Measurements from ENCODE around the gene TMEM179.
"Not testable (repeated sequence)": the region's sequence is repeated elsewhere in the genome, so short reads cannot be mapped to it uniquely, and the experiment has no call there.

Gene TMEM179

GRCh38 chr14:104638190-104638589, 33.6 kb upstream of the TMEM179 start:
- no peak for DNase-seq (ENCODE audit: low read depth in 2 of 2, low spot score in 1 of 2)

DNA sequence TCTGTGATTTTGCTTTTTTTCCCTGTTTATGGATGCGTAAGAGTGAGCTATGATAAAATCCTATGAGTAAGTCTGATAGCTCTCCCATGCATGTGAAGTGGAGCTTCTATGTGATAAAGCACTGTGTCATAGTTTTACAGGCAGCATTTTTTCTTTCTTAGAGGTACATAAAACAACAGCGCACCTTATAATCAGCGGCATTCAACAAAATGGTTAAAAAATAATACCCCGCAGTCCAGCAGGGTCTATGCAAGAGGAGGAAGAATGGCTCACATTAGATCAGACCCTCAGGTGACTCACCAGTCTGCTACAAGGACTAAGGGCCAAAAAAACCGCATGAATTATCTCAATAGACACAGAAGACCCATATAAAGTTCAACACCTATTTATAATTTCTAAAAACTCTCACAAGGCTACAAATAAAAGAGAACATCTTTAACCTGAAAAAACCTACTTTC, 33.0 kb upstream of the TMEM179 start:
- no peak for DNase-seq (ENCODE audit: low read depth in 2 of 2, low spot score in 1 of 2)

DNA sequence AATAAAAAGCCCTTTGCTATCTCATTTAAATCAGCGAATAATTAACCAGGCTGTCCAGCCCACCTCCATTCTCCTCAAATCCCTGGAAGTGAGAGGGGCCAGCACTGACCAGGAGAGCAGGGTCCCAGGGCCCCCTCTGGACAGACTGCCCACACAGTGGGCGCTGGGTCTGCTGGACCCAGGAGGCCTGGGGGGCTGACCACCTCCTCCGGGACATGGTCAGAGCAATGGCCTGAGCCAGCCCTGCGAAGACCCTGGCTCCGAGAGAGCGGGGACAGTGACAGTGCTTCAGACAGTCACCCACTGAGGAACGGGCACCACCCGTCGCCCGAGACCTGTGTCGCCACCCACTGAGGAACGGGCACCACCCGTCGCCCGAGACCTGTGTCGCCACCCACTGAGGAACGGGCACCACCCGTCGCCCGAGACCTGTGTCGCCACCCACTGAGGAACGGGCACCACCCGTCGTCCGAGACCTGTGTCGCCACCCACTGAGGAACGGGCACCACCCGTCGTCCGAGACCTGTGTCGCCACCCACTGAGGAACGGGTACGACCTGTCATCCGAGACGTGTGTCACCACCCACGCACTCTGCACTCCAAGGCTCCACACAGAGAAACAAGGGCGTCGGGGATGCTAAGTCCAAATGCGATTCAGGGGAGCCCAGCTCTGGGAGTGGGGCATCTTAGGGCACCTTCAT, 32.4 kb upstream of the TMEM179 start:
- not testable (repeated sequence) for DNase-seq (ENCODE audit: low read depth in 2 of 2, low spot score in 1 of 2)

GRCh38 chr14:104636131-104636530, 31.6 kb upstream of the TMEM179 start:
- DNase-seq (ENCODE audit: low read depth in 2 of 2, low spot score in 1 of 2) = no peak

- DNase-seq (ENCODE audit: low read depth in 2 of 2, low spot score in 1 of 2) = no peak
Observed at GRCh38 chr14:104635717-104636116, 31.1 kb upstream of the TMEM179 start.

DNA sequence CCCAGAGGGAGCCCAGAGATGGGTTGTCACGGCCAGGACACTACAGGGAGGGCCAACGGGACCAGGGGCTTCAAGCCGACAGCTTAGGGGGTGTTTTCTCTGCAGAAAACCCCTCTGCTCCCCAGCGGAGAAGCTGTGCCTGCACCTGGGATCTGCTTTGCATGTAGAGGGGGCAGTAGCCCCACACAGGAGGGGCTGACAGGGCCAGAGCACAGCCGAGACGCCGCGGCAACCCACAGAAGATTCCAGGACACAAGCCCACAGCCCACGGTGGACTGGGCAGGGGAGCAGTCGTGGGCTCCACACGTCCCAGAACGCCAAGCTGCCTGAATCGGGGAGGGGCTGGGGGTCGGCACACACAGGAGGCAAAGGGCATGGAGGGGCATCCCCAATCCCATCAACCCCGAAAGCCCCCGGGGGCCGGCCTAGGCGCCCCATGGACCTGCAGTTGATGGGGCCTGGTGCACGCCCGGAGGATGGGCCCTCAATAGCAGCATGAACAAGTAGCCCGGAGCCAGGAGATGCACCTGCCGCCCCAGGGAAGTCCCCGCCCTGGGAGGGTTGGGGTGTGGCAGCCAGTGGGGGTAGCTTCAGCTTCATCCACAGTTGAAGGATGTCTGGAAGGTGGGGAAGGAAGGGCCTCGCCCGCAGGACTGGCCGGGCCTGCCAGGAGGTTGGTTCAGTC, 30.5 kb upstream of the TMEM179 start:
- no peak for DNase-seq (ENCODE audit: low read depth in 2 of 2, low spot score in 1 of 2)

DNA sequence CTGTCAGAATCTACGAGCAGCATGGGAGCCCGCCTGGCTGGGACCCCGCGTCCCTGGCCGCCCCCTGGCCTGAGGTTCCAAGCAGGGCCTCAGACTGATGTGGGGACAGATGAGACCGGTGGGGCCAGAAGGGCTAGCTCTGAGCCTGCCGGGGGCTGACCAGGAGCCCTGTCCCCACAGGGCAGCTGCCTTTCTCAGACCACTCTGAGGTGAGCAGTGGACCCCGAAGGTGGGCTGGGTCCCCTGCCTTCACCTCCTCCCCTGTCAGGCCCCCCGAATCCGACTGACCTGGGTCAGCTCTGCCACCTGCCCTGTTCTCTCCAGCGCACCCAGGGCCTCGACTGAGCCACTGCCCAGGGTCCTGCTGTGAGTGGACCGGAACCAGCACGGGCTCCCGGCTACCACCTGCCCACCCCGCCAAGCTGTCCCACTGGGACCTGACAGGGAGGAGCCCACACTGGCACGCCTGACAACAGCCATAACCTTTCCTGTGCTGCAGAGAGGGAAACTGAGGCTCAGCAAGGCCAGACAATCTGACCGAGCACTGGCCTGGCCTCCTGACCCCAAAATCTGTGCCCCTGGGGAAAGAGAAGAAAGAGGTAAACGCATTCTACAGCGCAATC, 29.7 kb upstream of the TMEM179 start:
- DNase-seq (ENCODE audit: low read depth in 2 of 2, low spot score in 1 of 2) = no peak

DNA sequence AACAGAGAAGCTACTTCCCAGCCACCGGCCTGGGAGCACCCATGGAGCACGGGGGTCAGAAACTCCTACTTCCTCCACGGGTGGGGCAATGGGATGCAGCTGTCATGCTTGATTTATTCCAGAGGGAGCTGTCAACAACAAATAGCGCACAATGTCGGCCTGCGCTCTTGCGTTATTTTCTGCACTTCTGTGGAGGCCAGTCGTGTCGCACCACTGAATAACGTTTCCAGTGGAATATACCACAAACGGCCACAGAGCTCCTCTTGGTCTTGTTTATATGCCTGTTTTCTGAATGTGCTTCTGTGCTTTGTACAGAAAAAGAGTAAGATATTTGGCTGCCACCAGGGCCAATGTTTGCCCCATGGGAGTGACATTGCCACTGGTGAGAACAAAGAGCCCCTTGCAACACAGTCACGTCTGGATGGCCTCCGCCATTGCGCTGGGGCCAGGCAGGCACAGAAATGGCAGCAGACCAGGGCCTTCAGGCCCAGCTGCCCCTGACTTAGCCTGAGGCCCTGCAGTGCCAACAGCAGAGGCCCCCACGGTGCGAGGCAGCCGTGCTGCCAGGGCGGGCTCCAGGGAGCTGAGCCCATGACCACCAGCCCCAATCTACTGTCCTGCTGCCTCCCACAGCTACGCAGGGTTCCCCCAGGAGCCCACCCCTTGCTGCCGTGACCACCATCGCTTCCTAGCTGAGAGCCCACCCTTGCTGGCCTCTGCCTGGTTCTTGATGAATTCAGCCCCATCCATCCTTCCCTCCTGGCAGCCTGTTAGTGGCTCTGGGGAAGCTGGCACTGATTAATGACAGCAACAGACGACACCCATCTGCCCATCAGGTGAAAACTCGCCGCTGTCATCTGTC, 28.9 kb upstream of the TMEM179 start:
- no peak for DNase-seq (ENCODE audit: low read depth in 2 of 2, low spot score in 1 of 2)

GRCh38 chr14:104632781-104633180, 28.2 kb upstream of the TMEM179 start:
- no peak for DNase-seq (ENCODE audit: low read depth in 2 of 2, low spot score in 1 of 2)

DNA sequence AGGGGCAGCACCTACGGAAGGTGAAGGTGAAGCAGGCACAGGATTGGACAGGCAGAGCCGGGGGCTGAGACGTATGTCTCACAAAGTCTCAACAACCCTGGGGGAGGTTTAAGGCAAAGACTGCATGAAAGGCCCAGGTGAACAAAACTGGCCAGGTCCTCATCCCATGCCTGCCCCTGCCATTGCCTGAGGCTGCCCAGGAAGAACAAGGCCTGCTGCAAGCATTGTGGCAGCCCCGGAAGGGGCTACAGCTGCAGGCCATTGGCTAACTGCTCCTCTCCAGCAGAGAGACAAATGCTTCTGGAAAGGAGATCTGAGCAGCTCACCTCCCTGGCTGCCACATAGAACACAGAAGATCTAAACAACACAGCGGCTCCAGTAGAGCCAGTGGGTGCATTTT, 20.4 kb upstream of the TMEM179 start:
- DNase-seq (ENCODE audit: low read depth in 2 of 2, low spot score in 1 of 2) = no peak

DNA sequence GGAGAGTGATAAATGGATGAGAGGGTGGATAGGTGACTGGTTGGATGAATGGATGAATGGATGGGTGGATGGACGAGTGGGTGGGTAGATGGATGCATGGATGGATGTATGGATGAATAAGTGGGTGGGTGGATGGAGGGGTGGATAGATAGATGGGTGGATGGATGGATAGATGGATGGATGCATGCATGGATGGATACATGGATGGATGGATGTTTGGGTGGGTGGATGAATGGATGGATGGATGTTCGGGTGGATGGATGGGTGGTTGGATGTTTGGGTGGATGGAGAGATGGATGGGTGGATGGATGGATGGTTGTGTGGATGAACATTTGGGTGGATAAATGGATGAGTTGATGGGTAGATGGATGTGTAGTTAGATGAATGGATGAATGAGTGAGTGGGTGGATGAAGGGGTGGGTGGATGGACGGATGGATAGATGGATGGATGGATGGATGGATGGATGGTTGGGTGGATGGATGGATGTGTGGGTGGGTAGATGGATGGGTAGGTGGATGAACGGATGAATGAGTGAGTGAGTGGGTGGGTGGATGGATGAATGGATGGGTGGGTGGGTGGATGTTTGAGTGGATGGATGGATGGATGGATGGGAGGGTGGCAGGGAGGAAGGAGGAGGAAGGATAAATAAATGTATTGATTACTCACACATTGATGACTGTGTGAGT, 9.7 kb upstream of the TMEM179 start:
- DNase-seq (ENCODE audit: low read depth in 2 of 2, low spot score in 1 of 2) = no peak

DNA sequence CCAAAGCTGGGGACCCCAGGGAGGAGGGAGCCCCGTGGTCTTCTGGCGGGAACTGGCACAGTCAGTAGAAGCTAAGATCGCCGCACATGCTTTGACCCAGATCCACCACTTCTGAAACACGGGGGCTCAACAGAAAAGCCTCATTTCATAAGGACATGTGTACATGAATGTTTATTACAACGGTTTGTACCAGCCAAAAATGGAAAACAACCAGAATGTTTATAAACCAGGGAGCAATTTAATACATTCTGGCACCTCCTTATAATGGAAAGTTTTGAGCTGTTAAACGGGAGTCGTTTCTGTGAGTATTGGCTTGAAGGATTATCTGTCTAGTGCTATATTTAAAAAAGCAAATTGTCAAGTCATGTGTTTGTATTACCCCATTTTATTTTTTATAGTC, 7.3 kb upstream of the TMEM179 start:
- no peak for DNase-seq (ENCODE audit: low read depth in 2 of 2, low spot score in 1 of 2)

GRCh38 chr14:104610749-104611310, 6.3 kb upstream of the TMEM179 start:
- DNase-seq (ENCODE audit: low read depth in 2 of 2, low spot score in 1 of 2) = no peak

DNA sequence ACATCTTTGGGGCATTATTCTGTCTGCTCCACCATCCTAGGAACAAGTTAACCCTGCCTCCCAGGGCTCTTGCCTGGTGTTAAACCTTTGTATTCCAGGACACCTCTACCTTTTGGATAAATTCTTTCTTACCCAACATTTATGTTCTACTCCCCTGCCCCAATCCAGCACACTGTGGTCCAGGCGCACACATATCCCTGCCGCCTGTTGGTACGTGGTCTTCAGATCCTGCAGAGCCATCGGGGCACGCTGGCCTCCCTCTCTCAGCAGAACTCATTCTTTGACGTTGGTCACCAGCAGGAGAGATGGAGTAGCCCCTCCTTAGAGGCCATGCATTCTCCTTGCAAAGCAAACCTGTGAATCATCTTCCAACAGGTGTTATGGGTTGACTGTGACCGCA, 5.1 kb upstream of the TMEM179 start:
- no peak for DNase-seq (ENCODE audit: low read depth in 2 of 2, low spot score in 1 of 2)

GRCh38 chr14:104603711-104604401, 716 bp downstream of the TMEM179 start:
- DNase-seq (ENCODE audit: low read depth in 2 of 2, low spot score in 1 of 2) = no peak

DNA sequence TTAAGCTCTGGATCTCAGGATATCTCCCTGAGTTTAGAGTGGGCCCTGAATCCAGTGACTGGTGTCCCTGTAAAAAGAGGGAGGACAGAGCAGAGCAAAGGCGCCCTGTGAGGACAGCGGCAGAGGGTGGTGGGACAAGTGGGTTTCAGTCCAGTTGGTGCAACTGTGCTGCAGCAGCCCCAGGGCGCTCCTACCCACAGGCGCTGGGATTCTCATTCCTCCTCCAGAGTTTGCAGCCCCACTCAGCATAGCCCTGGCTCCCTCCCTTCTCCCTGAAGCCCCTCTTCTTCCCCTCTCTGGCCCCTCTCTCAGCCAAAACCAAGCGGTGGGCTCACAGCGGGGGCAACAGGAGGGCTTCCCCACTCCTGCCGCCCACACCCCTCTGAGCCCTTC, 1.6 kb downstream of the TMEM179 start:
- DNase-seq (ENCODE audit: low read depth in 2 of 2, low spot score in 1 of 2) = no peak

- no peak for DNase-seq (ENCODE audit: low read depth in 2 of 2, low spot score in 1 of 2)
Observed at GRCh38 chr14:104602315-104602932, 2.1 kb downstream of the TMEM179 start.

DNA sequence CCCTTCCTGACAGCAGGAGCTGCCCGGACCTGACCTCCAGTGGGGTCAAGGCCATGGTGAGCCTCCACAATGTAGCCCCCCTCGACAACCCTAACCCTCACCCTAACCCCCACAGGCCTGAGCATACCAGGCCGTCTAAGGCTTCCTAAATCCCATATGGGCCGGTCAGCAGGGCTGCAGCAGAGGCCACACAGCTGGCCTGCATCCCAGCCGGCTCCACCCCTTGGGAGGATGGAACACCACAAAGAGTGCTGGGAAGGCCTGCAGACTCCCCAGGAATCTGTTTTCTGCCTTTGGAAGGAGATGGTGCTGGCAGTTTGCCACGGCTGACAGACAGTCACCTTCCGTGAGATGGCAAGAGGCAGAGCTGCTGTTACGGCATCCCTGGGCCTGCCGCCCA, 2.8 kb downstream of the TMEM179 start:
- no peak for DNase-seq (ENCODE audit: low read depth in 2 of 2, low spot score in 1 of 2)

GRCh38 chr14:104600805-104601204, 3.8 kb downstream of the TMEM179 start:
- DNase-seq (ENCODE audit: low read depth in 2 of 2, low spot score in 1 of 2) = no peak
